Measurements from ENCODE around the gene LINGO4.
"Not testable (repeated sequence)": the region's sequence is repeated elsewhere in the genome, so short reads cannot be mapped to it uniquely, and the experiment has no call there.

- not testable (repeated sequence) for TF ChIP-seq CTCF (conservative IDR thresholded peaks at IDR 0.05); EZH2 (IDR thresholded peaks at IDR 0.05; ENCODE audit: low read depth)
Observed at GRCh38 chr1:151780736-151781135, 24.5 kb downstream of the LINGO4 start.
